ENCODE results near the gene SLC6A12.

Gene SLC6A12

GRCh38 chr12:157644-158043 lies 56.3 kb downstream of the SLC6A12 start:
- no peak for DNase-seq

- DNase-seq = no peak
Measured at GRCh38 chr12:156945-157344, 57.0 kb downstream of the SLC6A12 start.

- no peak for DNase-seq
Measured at GRCh38 chr12:155646-156045, 58.3 kb downstream of the SLC6A12 start.

GRCh38 chr12:155006-155405 lies 59.0 kb downstream of the SLC6A12 start:
- DNase-seq = no peak

GRCh38 chr12:154058-154457 lies 59.9 kb downstream of the SLC6A12 start:
- no peak for DNase-seq

- DNase-seq = no peak
Measured at GRCh38 chr12:153080-153746, 60.7 kb downstream of the SLC6A12 start.

GRCh38 chr12:152440-152839 lies 61.5 kb downstream of the SLC6A12 start:
- DNase-seq = no peak

- no peak for DNase-seq
Measured at GRCh38 chr12:151579-151978, 62.4 kb downstream of the SLC6A12 start.

GRCh38 chr12:148676-149416 lies 65.1 kb downstream of the SLC6A12 start:
- no peak for DNase-seq

GRCh38 chr12:147242-147641 lies 66.7 kb downstream of the SLC6A12 start:
- DNase-seq = no peak

- no peak for DNase-seq
Measured at GRCh38 chr12:145369-145960, 68.5 kb downstream of the SLC6A12 start.

- DNase-seq = no peak
Measured at GRCh38 chr12:144650-145284, 69.2 kb downstream of the SLC6A12 start.

GRCh38 chr12:143964-144649 lies 69.8 kb downstream of the SLC6A12 start:
- no peak for DNase-seq

- DNase-seq = no peak
Measured at GRCh38 chr12:140162-140561, 73.8 kb downstream of the SLC6A12 start.
